ENCODE measurements around the gene GLI2.

DNA sequence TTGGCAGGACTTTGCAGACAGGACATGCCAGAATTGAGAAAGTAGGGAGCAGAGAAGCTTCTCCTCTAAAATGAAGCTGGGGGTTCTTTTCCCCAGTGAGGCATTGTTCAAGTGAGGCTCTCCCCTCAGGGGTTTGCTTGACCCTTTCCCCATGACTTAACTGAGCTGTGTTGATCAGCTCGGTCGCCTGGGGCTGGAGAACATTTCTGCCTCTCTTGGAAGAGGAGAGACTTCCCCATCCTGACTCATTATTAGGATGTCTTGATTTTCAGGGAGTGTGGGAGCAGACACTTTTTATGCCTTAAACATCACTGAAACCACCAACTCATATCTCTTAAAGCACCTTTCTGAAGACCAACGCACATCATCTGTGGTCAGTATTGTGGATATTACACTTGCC, 27.9 kb upstream of the GLI2 start:
- TF ChIP-seq, protein P1, sequence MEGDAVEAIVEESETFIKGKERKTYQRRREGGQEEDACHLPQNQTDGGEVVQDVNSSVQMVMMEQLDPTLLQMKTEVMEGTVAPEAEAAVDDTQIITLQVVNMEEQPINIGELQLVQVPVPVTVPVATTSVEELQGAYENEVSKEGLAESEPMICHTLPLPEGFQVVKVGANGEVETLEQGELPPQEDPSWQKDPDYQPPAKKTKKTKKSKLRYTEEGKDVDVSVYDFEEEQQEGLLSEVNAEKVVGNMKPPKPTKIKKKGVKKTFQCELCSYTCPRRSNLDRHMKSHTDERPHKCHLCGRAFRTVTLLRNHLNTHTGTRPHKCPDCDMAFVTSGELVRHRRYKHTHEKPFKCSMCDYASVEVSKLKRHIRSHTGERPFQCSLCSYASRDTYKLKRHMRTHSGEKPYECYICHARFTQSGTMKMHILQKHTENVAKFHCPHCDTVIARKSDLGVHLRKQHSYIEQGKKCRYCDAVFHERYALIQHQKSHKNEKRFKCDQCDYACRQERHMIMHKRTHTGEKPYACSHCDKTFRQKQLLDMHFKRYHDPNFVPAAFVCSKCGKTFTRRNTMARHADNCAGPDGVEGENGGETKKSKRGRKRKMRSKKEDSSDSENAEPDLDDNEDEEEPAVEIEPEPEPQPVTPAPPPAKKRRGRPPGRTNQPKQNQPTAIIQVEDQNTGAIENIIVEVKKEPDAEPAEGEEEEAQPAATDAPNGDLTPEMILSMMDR (IDR thresholded peaks at IDR 0.05; ENCODE audit: insufficient read depth, low read depth, low read length): no peak
- TF ChIP-seq EZH2 (IDR thresholded peaks at IDR 0.05; ENCODE audit: insufficient read depth, low read length): no peak

Data from astrocyte (in vitro differentiated cells and primary cell).